ENCODE measurements around the gene C11orf16. TPM values are rescaled to one million over a fixed set of nuclear protein-coding genes. Genes with fewer than 3 reads are reported as not detected.

The C11orf16 gene
- polyA plus RNA-seq, 1 experiment, result not detected

GRCh38 chr11:8971196-8971923, 38.6 kb upstream of the C11orf16 start:
- Histone ChIP-seq H3K36me3 (ENCODE audit: control insufficient read depth, insufficient read depth, low read length) (no peaks in the 10 kb centered on the region), H3K4me3 (ENCODE audit: low read depth, low read length) (no peak overlapping the region), H3K27me3 (ENCODE audit: control insufficient read depth, insufficient read depth, low read length) (no peaks in the 10 kb centered on the region)
- CTCF ChIA-PET, result no interaction called here
- TF ChIP-seq, protein P1, sequence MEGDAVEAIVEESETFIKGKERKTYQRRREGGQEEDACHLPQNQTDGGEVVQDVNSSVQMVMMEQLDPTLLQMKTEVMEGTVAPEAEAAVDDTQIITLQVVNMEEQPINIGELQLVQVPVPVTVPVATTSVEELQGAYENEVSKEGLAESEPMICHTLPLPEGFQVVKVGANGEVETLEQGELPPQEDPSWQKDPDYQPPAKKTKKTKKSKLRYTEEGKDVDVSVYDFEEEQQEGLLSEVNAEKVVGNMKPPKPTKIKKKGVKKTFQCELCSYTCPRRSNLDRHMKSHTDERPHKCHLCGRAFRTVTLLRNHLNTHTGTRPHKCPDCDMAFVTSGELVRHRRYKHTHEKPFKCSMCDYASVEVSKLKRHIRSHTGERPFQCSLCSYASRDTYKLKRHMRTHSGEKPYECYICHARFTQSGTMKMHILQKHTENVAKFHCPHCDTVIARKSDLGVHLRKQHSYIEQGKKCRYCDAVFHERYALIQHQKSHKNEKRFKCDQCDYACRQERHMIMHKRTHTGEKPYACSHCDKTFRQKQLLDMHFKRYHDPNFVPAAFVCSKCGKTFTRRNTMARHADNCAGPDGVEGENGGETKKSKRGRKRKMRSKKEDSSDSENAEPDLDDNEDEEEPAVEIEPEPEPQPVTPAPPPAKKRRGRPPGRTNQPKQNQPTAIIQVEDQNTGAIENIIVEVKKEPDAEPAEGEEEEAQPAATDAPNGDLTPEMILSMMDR (IDR thresholded peaks at IDR 0.05; ENCODE audit: insufficient read depth, low read depth, low read length), result no peak
- POLR2A ChIA-PET, result no interaction called here
- no peak for DNase-seq (ENCODE audit: low read depth)

- Histone ChIP-seq H3K27me3 (ENCODE audit: control insufficient read depth, insufficient read depth, low read length) (no peaks in the 10 kb centered on the region), H3K4me3 (ENCODE audit: low read depth, low read length) (no peak overlapping the region), H3K36me3 (ENCODE audit: control insufficient read depth, insufficient read depth, low read length) (no peaks in the 10 kb centered on the region)
- DNase-seq (ENCODE audit: low read depth), result no peak
- ChIA-PET POLR2A (no interaction called here), CTCF (no interaction called here)
- TF ChIP-seq, protein P1 (IDR thresholded peaks at IDR 0.05; ENCODE audit: insufficient read depth, low read depth, low read length), result no peak
Observed at GRCh38 chr11:8967184-8967583, 34.4 kb upstream of the C11orf16 start.

- peaks cover 2% of the 10 kb centered on the region for H3K36me3 ChIP-seq (ENCODE audit: control insufficient read depth, insufficient read depth, low read length)
- ChIA-PET POLR2A (interaction anchor here (0.6 kb wide), 1 partner anchor 16 kb away, joined by 3 read pairs; no protein-coding TSS in a partner anchor), CTCF (interaction anchor here (0.7 to 1.6 kb wide), 3 partner anchors 51 to 173 kb away, joined by 3 to 4 read pairs (median 4); no protein-coding TSS in a partner anchor)
- peak; percentile 31 for DNase-seq (ENCODE audit: low read depth)
- H3K27me3 ChIP-seq (ENCODE audit: control insufficient read depth, insufficient read depth, low read length), result no peaks in the 10 kb centered on the region
- H3K4me3 ChIP-seq (ENCODE audit: low read depth, low read length), result peak within 1 kb of the TSS; percentile 90
- TF ChIP-seq, protein P1 (IDR thresholded peaks at IDR 0.05; ENCODE audit: insufficient read depth, low read depth, low read length), result no peak
Observed at GRCh38 chr11:8964324-8965320, 31.9 kb upstream of the C11orf16 start, which contains the start of gene TMEM9B. Gene TMEM9B, minus strand, starts transcription at chr11:8964442. Its CDS starts 129 bp downstream, at chr11:8964313.

DNA sequence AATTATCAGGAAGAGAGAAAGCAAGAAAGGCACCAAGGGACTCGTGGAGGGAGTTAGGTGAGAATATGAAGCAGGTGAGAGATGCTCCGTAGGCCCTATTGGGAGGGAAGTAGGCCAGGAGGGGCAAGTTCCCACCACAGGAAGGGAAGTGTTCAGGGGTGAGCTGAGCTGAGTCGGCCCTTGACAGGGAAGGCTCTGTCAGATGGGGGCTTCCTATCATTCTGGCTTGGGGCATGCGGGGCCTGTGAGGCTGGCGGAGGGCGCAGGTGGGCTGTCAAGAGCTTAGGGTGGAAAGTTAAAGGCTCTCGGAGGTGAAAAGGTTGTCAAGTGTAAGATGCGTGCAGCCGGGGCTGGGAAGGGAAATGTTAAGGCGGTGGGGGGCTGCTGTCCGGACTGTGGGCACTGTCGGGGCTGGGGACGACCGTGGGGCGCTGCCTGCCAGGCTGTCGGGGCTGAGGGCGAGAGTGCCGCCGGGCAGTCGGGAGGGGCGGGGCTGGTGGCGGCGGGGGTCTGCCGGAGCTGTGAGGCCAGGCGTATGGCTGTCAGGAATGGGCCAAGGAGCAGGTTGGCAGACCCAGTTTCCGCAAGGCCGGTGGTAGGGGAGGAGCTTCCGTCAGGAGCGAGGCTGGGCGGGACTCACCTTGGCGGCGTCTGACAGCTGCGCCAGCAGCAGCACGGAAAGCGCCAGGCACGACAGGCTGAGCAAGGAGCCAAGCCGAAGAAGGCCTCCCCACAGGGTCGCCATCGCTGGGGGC, 31.0 kb upstream of the C11orf16 start:
- no peak for DNase-seq (ENCODE audit: low read depth)

More for the DNA sequence above, 31.0 kb upstream of the C11orf16 start:
- TF ChIP-seq, protein P1 (IDR thresholded peaks at IDR 0.05; ENCODE audit: insufficient read depth, low read depth, low read length), result no peak
- H3K4me3 ChIP-seq (ENCODE audit: low read depth, low read length), result peak overlapping the region; percentile 90
- ChIA-PET CTCF (interaction anchor here (0.9 to 1.6 kb wide), 5 partner anchors 49 to 174 kb away, joined by 3 to 5 read pairs (median 4); no protein-coding TSS in a partner anchor), POLR2A (no interaction called here)
- no peaks in the 10 kb centered on the region for H3K27me3 ChIP-seq (ENCODE audit: control insufficient read depth, insufficient read depth, low read length)
- H3K36me3 ChIP-seq (ENCODE audit: control insufficient read depth, insufficient read depth, low read length), result peaks cover 2% of the 10 kb centered on the region
